A673 (cell line): Measurements from ENCODE around the gene BAAT. TPM values are rescaled to one million over a fixed set of nuclear protein-coding genes. Genes with fewer than 3 reads are reported as not detected.

Experiments
- BruUV-seq: library from RNA; stranded (reverse); fragments of 400-500 nt; replicated peaks from 2 replicates; lab custom pipeline; 2021; lab: Mats Ljungman, UMichigan
- CTCF ChIA-PET: fragments of 300-600 bp; sonication (Branson Sonifier 250); formaldehyde crosslinking; loops from one replicate; lab custom pipeline; 2022; ENCODE audit warnings: antibody characterized with exemption; lab: Charles Lee
- POLR2A ChIA-PET: fragments of 300-600 bp; sonication (Branson Sonifier 250); formaldehyde crosslinking; loops from one replicate; lab custom pipeline; 2022; ENCODE audit warnings: antibody characterized with exemption; ENCODE audit not compliant: low non-redundant PET; lab: Charles Lee
- DNase-seq: peaks from one replicate; pipeline ENCODE4 v3.0.0-alpha.2; 2015; ENCODE audit warnings: low spot score
- H3K27ac ChIP-seq: fragments of 200-600 bp; sonication (generic); 2 replicates; pipeline ENCODE4 v1.5.1; 2016; ENCODE audit warnings: mixed run types, low read depth, mild to moderate bottlenecking, mixed read lengths, antibody characterized with exemption, low read length; ENCODE audit not compliant: poor library complexity, severe bottlenecking
- H3K27me3 ChIP-seq: fragments of 200-600 bp; sonication (generic); replicated peaks from 2 replicates; pipeline ENCODE4 v1.6.1; 2017; ENCODE audit warnings: mixed run types, low read depth, mild to moderate bottlenecking, mixed read lengths, antibody characterized with exemption, low read length; ENCODE audit not compliant: insufficient read depth, poor library complexity
- H3K36me3 ChIP-seq: fragments of 200-600 bp; sonication (generic); 2 replicates; pipeline ENCODE4 v1.6.1; 2016; ENCODE audit warnings: mixed run types, mild to moderate bottlenecking, mixed read lengths, antibody characterized with exemption, low read length; ENCODE audit not compliant: insufficient read depth, poor library complexity, severe bottlenecking
- H3K4me1 ChIP-seq: fragments of 200-600 bp; sonication (generic); 2 replicates; pipeline ENCODE4 v1.6.1; 2017; ENCODE audit warnings: mixed run types, mild to moderate bottlenecking, mixed read lengths, antibody characterized with exemption, low read length; ENCODE audit not compliant: insufficient read depth, poor library complexity, severe bottlenecking
- H3K4me3 ChIP-seq: fragments of 200-600 bp; sonication (generic); 2 replicates; pipeline ENCODE4 v1.5.1; 2016; ENCODE audit warnings: low read depth, mixed run types, mild to moderate bottlenecking, mixed read lengths, low read length; ENCODE audit not compliant: poor library complexity, severe bottlenecking
- H3K9me3 ChIP-seq: fragments of 200-600 bp; sonication (generic); 2 replicates; pipeline ENCODE4 v1.6.1; 2016; ENCODE audit warnings: mixed run types, low read depth, mild to moderate bottlenecking, mixed read lengths, antibody characterized with exemption, low read length; ENCODE audit not compliant: poor library complexity, severe bottlenecking
- CTCF ChIP-seq: fragments of 300-800, 200-600 bp; sonication (generic); conservative IDR thresholded peaks from 2 replicates; pipeline ENCODE4 v1.5.1; 2017; ENCODE audit warnings: low read depth, mild to moderate bottlenecking, antibody characterized with exemption, low read length, moderate library complexity, mixed read lengths
- EZH2 ChIP-seq: fragments of 200-600 bp; sonication (generic); IDR thresholded peaks from 2 replicates; pipeline ENCODE4 v1.6.1; 2017; ENCODE audit warnings: borderline replicate concordance, low read depth, mild to moderate bottlenecking, mixed read lengths, antibody characterized with exemption, low read length; ENCODE audit not compliant: poor library complexity, severe bottlenecking
- intact Hi-C: fragments of 100-400 bp; cut with micrococcal nuclease; formaldehyde crosslinking; loops from one replicate; pipeline ENCODE4 v1.10.0; 2022; ENCODE audit not compliant: unreplicated experiment
- total RNA-seq: library from RNA; stranded (reverse); gene quantifications from 2 replicates; pipeline ENCODE4 v1.2.3, GENCODE V29; 2021

Gene BAAT
- total RNA-seq, 1 experiment from 2014 or later, result 0.17 TPM

- TF ChIP-seq EZH2, result no peak
- no peak for TF ChIP-seq CTCF
- ChIA-PET POLR2A (no interaction called here), CTCF (no interaction called here)
- H3K4me3 ChIP-seq, result no peak overlapping the region
- H3K27me3 ChIP-seq, result peaks cover 4% of the 10 kb centered on the region
- DNase-seq, result no peak
- no peaks in the 10 kb centered on the region for H3K36me3 ChIP-seq
- no peaks in the 10 kb centered on the region for H3K9me3 ChIP-seq
- no TSS peak for BruUV-seq
- H3K27ac ChIP-seq, result no peak overlapping the region
- intact Hi-C loops, result no loop called here
- no peaks in the 10 kb centered on the region for H3K4me1 ChIP-seq
Observed at GRCh38 chr9:101323129-101323528, 61.7 kb downstream of the BAAT start.

GRCh38 chr9:101317735-101318134 lies 67.1 kb downstream of the BAAT start:
- ChIA-PET POLR2A (no interaction called here), CTCF (no interaction called here)
- H3K9me3 ChIP-seq, result no peaks in the 10 kb centered on the region
- BruUV-seq, result no TSS peak
- TF ChIP-seq EZH2, result no peak
- TF ChIP-seq CTCF, result no peak
- intact Hi-C loops, result no loop called here
- no peak for DNase-seq
- no peaks in the 10 kb centered on the region for H3K4me1 ChIP-seq
- H3K27ac ChIP-seq, result no peak overlapping the region
- H3K36me3 ChIP-seq, result no peaks in the 10 kb centered on the region
- H3K4me3 ChIP-seq, result no peak overlapping the region
- H3K27me3 ChIP-seq, result no peaks in the 10 kb centered on the region

GRCh38 chr9:101315112-101315450 lies 69.7 kb downstream of the BAAT start:
- CTCF ChIA-PET, result no interaction called here
- intact Hi-C loops, result no loop called here

More at GRCh38 chr9:101315112-101315450, 69.7 kb downstream of the BAAT start:
- Histone ChIP-seq H3K27ac (no peak overlapping the region), H3K9me3 (no peaks in the 10 kb centered on the region), H3K36me3 (no peaks in the 10 kb centered on the region), H3K4me1 (no peaks in the 10 kb centered on the region), H3K4me3 (no peak overlapping the region), H3K27me3 (no peaks in the 10 kb centered on the region)
- POLR2A ChIA-PET, result no interaction called here
- no peak for DNase-seq
- no TSS peak for BruUV-seq
- TF ChIP-seq EZH2, result no peak
- no peak for TF ChIP-seq CTCF
